Measurements from ENCODE around the gene SCFD2.

DNA sequence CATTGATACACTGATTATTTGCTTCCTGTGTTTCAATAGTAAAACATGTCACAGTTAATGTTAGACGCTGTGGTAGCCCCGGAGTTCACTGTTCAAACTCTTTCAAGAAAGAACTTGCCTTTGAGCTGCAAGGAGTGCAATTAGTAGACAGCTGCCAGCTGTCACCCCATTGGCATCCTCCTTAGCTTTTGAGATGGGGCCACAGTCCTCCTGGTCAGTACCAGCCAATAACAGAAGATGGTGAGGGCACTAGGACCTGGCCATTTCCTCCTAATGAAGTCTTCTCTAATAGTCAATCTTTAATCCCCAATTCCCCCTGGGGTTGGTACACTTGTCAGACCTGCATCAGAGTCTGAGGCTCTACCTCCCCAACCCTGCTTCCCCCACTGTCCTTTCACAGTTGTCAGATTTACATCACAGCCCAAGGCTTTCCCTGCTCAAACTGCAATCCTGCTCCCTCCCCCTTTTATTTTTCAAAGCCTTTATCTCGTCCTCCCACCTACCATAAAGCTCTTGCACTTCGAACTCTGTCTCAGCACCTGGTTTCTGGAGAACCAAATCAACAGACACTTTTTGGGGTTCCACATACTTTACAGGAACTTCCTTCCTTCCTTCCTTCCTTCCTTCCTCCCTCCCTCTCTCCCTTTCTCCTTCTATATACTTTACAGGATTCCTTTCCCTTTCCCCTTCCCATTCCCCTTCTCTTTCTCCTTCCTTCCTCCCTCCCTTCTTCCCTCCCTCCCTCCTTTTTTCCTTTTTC is 321.8 kb downstream of the SCFD2 start:
- TF ChIP-seq EZH2 (IDR thresholded peaks at IDR 0.05; ENCODE audit: insufficient read depth, low read length), result no peak
- TF ChIP-seq, protein P1, sequence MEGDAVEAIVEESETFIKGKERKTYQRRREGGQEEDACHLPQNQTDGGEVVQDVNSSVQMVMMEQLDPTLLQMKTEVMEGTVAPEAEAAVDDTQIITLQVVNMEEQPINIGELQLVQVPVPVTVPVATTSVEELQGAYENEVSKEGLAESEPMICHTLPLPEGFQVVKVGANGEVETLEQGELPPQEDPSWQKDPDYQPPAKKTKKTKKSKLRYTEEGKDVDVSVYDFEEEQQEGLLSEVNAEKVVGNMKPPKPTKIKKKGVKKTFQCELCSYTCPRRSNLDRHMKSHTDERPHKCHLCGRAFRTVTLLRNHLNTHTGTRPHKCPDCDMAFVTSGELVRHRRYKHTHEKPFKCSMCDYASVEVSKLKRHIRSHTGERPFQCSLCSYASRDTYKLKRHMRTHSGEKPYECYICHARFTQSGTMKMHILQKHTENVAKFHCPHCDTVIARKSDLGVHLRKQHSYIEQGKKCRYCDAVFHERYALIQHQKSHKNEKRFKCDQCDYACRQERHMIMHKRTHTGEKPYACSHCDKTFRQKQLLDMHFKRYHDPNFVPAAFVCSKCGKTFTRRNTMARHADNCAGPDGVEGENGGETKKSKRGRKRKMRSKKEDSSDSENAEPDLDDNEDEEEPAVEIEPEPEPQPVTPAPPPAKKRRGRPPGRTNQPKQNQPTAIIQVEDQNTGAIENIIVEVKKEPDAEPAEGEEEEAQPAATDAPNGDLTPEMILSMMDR (IDR thresholded peaks at IDR 0.05; ENCODE audit: insufficient read depth, low read depth, low read length), result no peak

Data from astrocyte (in vitro differentiated cells and primary cell).